NB4 (cell line): ENCODE data around the gene ARMC7.

Source experiments
- DNase-seq: peaks from one replicate; pipeline ENCODE4 v3.0.0; 2010; ENCODE audit warnings: low read depth
- H3K4me3 ChIP-seq: one replicate; pipeline ENCODE4 v1.5.1; 2011; ENCODE audit warnings: mild to moderate bottlenecking, low read depth, low read length, moderate library complexity
- CTCF ChIP-seq: IDR thresholded peaks from one replicate; pipeline ENCODE4 v1.5.1; 2012; ENCODE audit warnings: low read depth, low read length
- MAX ChIP-seq: IDR thresholded peaks from 2 replicates; pipeline ENCODE4 v1.6.1; 2011; ENCODE audit warnings: low read depth, low read length
- MYC ChIP-seq: IDR thresholded peaks from 2 replicates; pipeline ENCODE4 v1.6.1; 2011; ENCODE audit warnings: low read depth, low read length
- POLR2A ChIP-seq: IDR thresholded peaks from 2 replicates; pipeline ENCODE4 v1.6.1; 2011; ENCODE audit warnings: mild to moderate bottlenecking; ENCODE audit not compliant: insufficient read length; ENCODE audit errors: extremely low read depth

Gene ARMC7

GRCh38 chr17:75063626-75064025 is 46.1 kb upstream of the ARMC7 start:
- TF ChIP-seq MYC: no peak
- no peak for TF ChIP-seq CTCF
- no peak for TF ChIP-seq POLR2A
- TF ChIP-seq MAX: no peak
- H3K4me3 ChIP-seq: no peak overlapping the region
- DNase-seq: no peak

GRCh38 chr17:75064040-75064439 is 45.7 kb upstream of the ARMC7 start:
- DNase-seq: no peak
- TF ChIP-seq CTCF: no peak
- no peak for TF ChIP-seq POLR2A
- TF ChIP-seq MYC: no peak
- TF ChIP-seq MAX: no peak
- no peak overlapping the region for H3K4me3 ChIP-seq

- TF ChIP-seq MYC: no peak
- TF ChIP-seq CTCF: no peak
- TF ChIP-seq POLR2A: no peak
- TF ChIP-seq MAX: no peak
- no peak for DNase-seq
Measured at GRCh38 chr17:75064460-75064859, 45.3 kb upstream of the ARMC7 start.

GRCh38 chr17:75064867-75065561 is 44.8 kb upstream of the ARMC7 start:
- no peak overlapping the region for H3K4me3 ChIP-seq
- no peak for DNase-seq
- TF ChIP-seq CTCF (no peak), MYC (no peak), MAX (no peak), POLR2A (no peak)

More at GRCh38 chr17:75064460-75064859, 45.3 kb upstream of the ARMC7 start:
- no peak overlapping the region for H3K4me3 ChIP-seq

- DNase-seq: no peak
Measured at GRCh38 chr17:75065562-75066151, 44.1 kb upstream of the ARMC7 start.

More at GRCh38 chr17:75065562-75066151, 44.1 kb upstream of the ARMC7 start:
- TF ChIP-seq CTCF (no peak), MAX (no peak), POLR2A (no peak), MYC (no peak)
- H3K4me3 ChIP-seq: no peak overlapping the region
